ENCODE data around the gene NFKB1. TPM values are rescaled to one million over a fixed set of nuclear protein-coding genes. Genes with fewer than 3 reads are reported as not detected.

NFKB1 gene
- total RNA-seq, 1 experiment from 2014 or later: 35.6 TPM

DNA sequence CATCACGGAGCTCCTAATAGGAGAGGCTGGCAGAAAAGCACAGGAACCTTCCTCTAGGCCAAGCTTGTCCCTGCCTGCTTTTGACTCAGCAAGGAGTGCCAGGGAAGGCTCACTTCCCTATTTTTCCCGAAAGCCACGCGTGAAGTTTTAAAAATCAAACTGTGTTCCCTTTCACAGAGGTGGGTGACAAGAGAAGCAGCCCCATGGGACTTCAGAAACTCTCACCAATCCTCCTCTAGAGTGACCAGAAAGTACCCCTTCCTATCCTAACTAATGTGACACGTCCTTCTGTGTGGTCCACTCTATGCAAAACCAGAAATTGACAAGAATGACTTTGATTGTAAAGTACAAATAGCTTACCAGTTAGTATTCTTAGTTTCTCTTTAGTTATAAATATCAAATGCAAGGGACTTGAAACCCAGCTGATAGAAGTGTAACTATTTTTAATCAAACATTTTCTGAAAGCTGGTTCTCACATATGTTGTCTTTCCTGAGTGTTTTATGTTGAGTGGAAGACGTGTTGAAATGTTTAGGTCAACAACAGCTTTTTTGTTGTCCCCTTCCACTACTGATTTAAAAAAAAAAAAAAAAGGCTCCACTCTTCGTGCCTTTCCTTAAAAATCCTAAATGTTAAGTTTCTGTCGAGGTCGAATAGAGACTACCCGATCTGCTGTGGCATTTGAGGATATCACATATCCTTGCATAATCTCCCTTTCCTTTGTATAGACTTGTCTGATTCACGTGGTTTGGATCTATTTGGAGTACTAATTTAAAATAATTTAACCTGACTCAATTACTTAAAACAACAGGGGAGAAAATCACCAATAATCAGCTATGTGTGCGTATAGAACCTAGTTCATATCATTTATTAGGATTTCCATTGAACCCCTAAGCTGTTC lies 42.1 kb downstream of the NFKB1 start:
- CTCF ChIA-PET: no interaction called here
- TF ChIP-seq, protein P1, sequence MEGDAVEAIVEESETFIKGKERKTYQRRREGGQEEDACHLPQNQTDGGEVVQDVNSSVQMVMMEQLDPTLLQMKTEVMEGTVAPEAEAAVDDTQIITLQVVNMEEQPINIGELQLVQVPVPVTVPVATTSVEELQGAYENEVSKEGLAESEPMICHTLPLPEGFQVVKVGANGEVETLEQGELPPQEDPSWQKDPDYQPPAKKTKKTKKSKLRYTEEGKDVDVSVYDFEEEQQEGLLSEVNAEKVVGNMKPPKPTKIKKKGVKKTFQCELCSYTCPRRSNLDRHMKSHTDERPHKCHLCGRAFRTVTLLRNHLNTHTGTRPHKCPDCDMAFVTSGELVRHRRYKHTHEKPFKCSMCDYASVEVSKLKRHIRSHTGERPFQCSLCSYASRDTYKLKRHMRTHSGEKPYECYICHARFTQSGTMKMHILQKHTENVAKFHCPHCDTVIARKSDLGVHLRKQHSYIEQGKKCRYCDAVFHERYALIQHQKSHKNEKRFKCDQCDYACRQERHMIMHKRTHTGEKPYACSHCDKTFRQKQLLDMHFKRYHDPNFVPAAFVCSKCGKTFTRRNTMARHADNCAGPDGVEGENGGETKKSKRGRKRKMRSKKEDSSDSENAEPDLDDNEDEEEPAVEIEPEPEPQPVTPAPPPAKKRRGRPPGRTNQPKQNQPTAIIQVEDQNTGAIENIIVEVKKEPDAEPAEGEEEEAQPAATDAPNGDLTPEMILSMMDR (IDR thresholded peaks at IDR 0.05; ENCODE audit: unreplicated experiment): no peak
- H3K9me3 Mint-ChIP-seq (ENCODE audit: low read depth, unreplicated experiment): no peaks in the 10 kb centered on the region
- no peaks in the 10 kb centered on the region for H3K4me1 Mint-ChIP-seq (ENCODE audit: low read depth, unreplicated experiment)
- no TSS peak for BruUV-seq (replicated peaks)
- H3K36me3 Mint-ChIP-seq (ENCODE audit: insufficient read depth, unreplicated experiment): peaks cover 4% of the 10 kb centered on the region
- H3K27me3 Mint-ChIP-seq (ENCODE audit: unreplicated experiment): no peaks in the 10 kb centered on the region
- no peak for DNase-seq
- no peak overlapping the region for H3K27ac Mint-ChIP-seq (ENCODE audit: unreplicated experiment)
- intact Hi-C loops (cut with micrococcal nuclease; ENCODE audit: unreplicated experiment): no loop called here
- no peak overlapping the region for H3K4me3 Mint-ChIP-seq (ENCODE audit: low read depth, unreplicated experiment)

DNA sequence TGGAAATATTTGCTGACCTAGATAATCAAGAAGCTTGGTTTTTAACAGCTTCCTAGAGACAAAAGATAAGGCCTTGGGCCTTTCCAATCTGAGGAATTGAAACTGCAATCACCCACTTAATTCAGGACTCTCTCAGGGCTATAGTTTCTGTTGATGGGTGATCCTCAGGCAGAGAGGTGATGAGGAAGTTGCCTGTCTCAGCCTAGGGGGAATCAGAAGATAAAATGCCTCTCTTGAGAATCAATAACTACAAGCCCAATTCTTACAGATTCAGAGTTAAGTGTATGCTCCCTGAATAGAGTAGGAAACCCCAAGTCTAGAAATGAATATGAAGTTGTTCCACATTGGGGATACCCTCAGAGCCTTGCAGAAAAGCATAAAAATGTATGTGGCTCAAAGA lies 45.5 kb downstream of the NFKB1 start:
- H3K9me3 Mint-ChIP-seq (ENCODE audit: low read depth, unreplicated experiment): no peaks in the 10 kb centered on the region
- DNase-seq: no peak
- no peaks in the 10 kb centered on the region for H3K27me3 Mint-ChIP-seq (ENCODE audit: unreplicated experiment)
- CTCF ChIA-PET: interaction anchor here (0.6 kb wide), 1 partner anchor 1325 kb away, joined by 3 read pairs; no protein-coding TSS in a partner anchor
- TF ChIP-seq, protein P1 (IDR thresholded peaks at IDR 0.05; ENCODE audit: unreplicated experiment): no peak
- H3K36me3 Mint-ChIP-seq (ENCODE audit: insufficient read depth, unreplicated experiment): peaks cover 4% of the 10 kb centered on the region
- H3K27ac Mint-ChIP-seq (ENCODE audit: unreplicated experiment): no peak overlapping the region
- intact Hi-C loops (cut with micrococcal nuclease; ENCODE audit: unreplicated experiment): no loop called here
- H3K4me1 Mint-ChIP-seq (ENCODE audit: low read depth, unreplicated experiment): peaks cover 1% of the 10 kb centered on the region
- no TSS peak for BruUV-seq (replicated peaks)
- no peak overlapping the region for H3K4me3 Mint-ChIP-seq (ENCODE audit: low read depth, unreplicated experiment)

DNA sequence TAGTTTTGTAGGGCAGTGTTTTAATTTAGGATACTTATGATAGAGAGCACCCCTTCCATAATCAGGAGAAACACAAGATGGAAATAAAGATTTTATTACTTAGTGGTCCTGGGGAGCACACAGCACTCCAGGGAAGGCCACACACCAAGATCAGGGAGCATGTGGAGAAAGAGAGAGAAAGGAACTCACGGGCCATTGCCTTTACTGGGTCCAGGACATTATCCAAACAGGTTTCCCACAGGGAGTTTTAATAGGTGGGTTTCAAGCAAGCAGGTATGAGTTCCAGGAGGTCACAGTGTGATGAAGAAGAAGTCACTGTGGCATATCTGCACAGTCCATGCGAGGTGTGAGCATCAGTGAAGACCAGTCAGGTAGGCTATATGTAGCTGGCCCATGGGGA lies 46.8 kb downstream of the NFKB1 start:
- TF ChIP-seq, protein P1 (IDR thresholded peaks at IDR 0.05; ENCODE audit: unreplicated experiment): no peak
- no TSS peak for BruUV-seq (replicated peaks)
- no peak for DNase-seq
- CTCF ChIA-PET: no interaction called here
- H3K36me3 Mint-ChIP-seq (ENCODE audit: insufficient read depth, unreplicated experiment): peaks cover 4% of the 10 kb centered on the region
- H3K27ac Mint-ChIP-seq (ENCODE audit: unreplicated experiment): no peak overlapping the region
- H3K4me1 Mint-ChIP-seq (ENCODE audit: low read depth, unreplicated experiment): peaks cover 10% of the 10 kb centered on the region
- intact Hi-C loops (cut with micrococcal nuclease; ENCODE audit: unreplicated experiment): no loop called here
- H3K27me3 Mint-ChIP-seq (ENCODE audit: unreplicated experiment): no peaks in the 10 kb centered on the region
- H3K4me3 Mint-ChIP-seq (ENCODE audit: low read depth, unreplicated experiment): no peak overlapping the region
- H3K9me3 Mint-ChIP-seq (ENCODE audit: low read depth, unreplicated experiment): no peaks in the 10 kb centered on the region

GRCh38 chr4:102551958-102552565 lies 50.9 kb downstream of the NFKB1 start:
- Mint-ChIP-seq H3K9me3 (ENCODE audit: low read depth, unreplicated experiment) (no peaks in the 10 kb centered on the region), H3K27me3 (ENCODE audit: unreplicated experiment) (no peaks in the 10 kb centered on the region), H3K27ac (ENCODE audit: unreplicated experiment) (no peak overlapping the region), H3K4me1 (ENCODE audit: low read depth, unreplicated experiment) (peaks cover 10% of the 10 kb centered on the region), H3K4me3 (ENCODE audit: low read depth, unreplicated experiment) (no peak overlapping the region), H3K36me3 (ENCODE audit: insufficient read depth, unreplicated experiment) (no peaks in the 10 kb centered on the region)
- TF ChIP-seq, protein P1 (IDR thresholded peaks at IDR 0.05; ENCODE audit: unreplicated experiment): no peak
- DNase-seq: no peak
- BruUV-seq (replicated peaks): no TSS peak
- CTCF ChIA-PET: interaction anchor here (0.7 kb wide), 1 partner anchor 566 kb away, joined by 3 read pairs; no protein-coding TSS in a partner anchor
- intact Hi-C loops (cut with micrococcal nuclease; ENCODE audit: unreplicated experiment): no loop called here
